ENCODE data around the gene DENND5A.

GRCh38 chr11:9150926-9151325 is 114.2 kb downstream of the DENND5A start:
- TF ChIP-seq ZNF830 (CRISPR knock-in tag; IDR thresholded peaks at IDR 0.05) (no peak), SUPT5H (IDR thresholded peaks at IDR 0.05) (no peak), POLR2AphosphoS5 (IDR thresholded peaks at IDR 0.05; ENCODE audit: control insufficient read depth, insufficient read depth, low read depth, low read length) (no peak), RB1 (IDR thresholded peaks at IDR 0.05; ENCODE audit: low read depth) (no peak), KHSRP (IDR thresholded peaks at IDR 0.05) (no peak), POLR2A (conservative IDR thresholded peaks at IDR 0.05) (no peak), EZH2 (IDR thresholded peaks at IDR 0.05; ENCODE audit: borderline replicate concordance, low read depth, low read length) (no peak), CTCF (IDR thresholded peaks at IDR 0.05 in 2 of 3, conservative IDR thresholded peaks at IDR 0.05 in 1 of 3; ENCODE audit: insufficient read depth in 2 of 3, low read depth in 1 of 3, low read length in 3 of 3) (no peak)
